ENCODE results near the gene PABPN1L.

DNA sequence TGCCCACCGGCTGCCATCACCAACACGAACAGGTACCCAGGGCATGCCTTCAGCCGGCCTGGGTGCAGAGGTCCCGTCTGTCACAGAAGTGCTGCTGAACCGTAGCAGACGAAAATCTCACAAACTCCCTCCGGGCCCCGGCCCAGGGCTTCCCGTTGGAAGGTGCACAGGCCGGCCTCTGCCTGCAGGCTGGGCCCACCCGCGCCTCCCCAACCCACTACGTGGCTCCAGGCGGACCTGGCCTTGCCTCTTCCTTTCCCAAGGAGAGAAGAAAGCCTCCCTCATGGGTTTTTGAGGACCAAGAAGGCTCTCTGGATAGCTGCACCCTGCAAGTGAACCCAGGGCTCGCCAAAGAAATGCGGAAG is 45.5 kb upstream of the PABPN1L start:
- TF ChIP-seq, protein P1, sequence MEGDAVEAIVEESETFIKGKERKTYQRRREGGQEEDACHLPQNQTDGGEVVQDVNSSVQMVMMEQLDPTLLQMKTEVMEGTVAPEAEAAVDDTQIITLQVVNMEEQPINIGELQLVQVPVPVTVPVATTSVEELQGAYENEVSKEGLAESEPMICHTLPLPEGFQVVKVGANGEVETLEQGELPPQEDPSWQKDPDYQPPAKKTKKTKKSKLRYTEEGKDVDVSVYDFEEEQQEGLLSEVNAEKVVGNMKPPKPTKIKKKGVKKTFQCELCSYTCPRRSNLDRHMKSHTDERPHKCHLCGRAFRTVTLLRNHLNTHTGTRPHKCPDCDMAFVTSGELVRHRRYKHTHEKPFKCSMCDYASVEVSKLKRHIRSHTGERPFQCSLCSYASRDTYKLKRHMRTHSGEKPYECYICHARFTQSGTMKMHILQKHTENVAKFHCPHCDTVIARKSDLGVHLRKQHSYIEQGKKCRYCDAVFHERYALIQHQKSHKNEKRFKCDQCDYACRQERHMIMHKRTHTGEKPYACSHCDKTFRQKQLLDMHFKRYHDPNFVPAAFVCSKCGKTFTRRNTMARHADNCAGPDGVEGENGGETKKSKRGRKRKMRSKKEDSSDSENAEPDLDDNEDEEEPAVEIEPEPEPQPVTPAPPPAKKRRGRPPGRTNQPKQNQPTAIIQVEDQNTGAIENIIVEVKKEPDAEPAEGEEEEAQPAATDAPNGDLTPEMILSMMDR (IDR thresholded peaks at IDR 0.05) = no peak
- no peak for TF ChIP-seq POLR2AphosphoS5 (IDR thresholded peaks at IDR 0.05; ENCODE audit: insufficient read depth in 1 of 2, low read depth in 1 of 2)
- no peak for TF ChIP-seq POLR2A (IDR thresholded peaks at IDR 0.05)

All from vagina (tissue), 2 donors.